HepG2 (cell line): ENCODE results near the gene TPM2. TPM values are rescaled to one million over a fixed set of nuclear protein-coding genes. Genes with fewer than 3 reads are reported as not detected.
A peak's percentile ranks its signal among the peaks of the same experiment; 100 is the strongest.

ENCODE experiments used
- CHCHD3 ChIP-seq: sonication (generic); formaldehyde crosslinking; IDR thresholded peaks from 2 replicates; pipeline ENCODE4 v1.8.0; 2022; ENCODE audit warnings: mild to moderate bottlenecking, missing genetic modification reagents, moderate library complexity
- HES4 ChIP-seq: sonication (generic); formaldehyde crosslinking; IDR thresholded peaks from 2 replicates; pipeline ENCODE4 v1.9.0; 2021; ENCODE audit warnings: mild to moderate bottlenecking, missing genetic modification reagents, borderline replicate concordance
- KLF12 ChIP-seq: sonication (generic); formaldehyde crosslinking; IDR thresholded peaks from 2 replicates; pipeline ENCODE4 v1.4.0; 2020; ENCODE audit warnings: missing genetic modification reagents, borderline replicate concordance
- NCOA2 ChIP-seq: sonication (generic); formaldehyde crosslinking; IDR thresholded peaks from 2 replicates; pipeline ENCODE4 v1.8.0; 2022; ENCODE audit warnings: inconsistent platforms
- NFE2L2 ChIP-seq: fragments of 150-350 bp; IDR thresholded peaks from 2 replicates; pipeline ENCODE4 v1.6.1; 2014; ENCODE audit warnings: low read length
- NFIB ChIP-seq: sonication (generic); formaldehyde crosslinking; IDR thresholded peaks from 2 replicates; pipeline ENCODE4 v1.9.0; 2021; ENCODE audit warnings: missing genetic modification reagents, mild to moderate bottlenecking, borderline replicate concordance
- RNF2 ChIP-seq: fragments of 450-650 bp; conservative IDR thresholded peaks from 2 replicates; pipeline ENCODE4 v1.6.1; 2016; ENCODE audit warnings: low read depth
- SMC3 ChIP-seq: IDR thresholded peaks from 2 replicates; pipeline ENCODE4 v1.6.1; 2011; ENCODE audit warnings: low read length, improper control_type of control experiment
- SOX13 ChIP-seq, 3 experiments: fragments of 450-650 bp in 1 of 3; sonication (generic) in 1 of 3; formaldehyde crosslinking in 1 of 3; IDR thresholded peaks in 2 of 3; conservative IDR thresholded peaks in 1 of 3; 2 replicates each; pipeline versions ENCODE4 v1.5.0 to v1.6.1; 2016 to 2020; ENCODE audit warnings: antibody characterized with exemption in 1 of 3, mild to moderate bottlenecking in 1 of 3, missing compliant biosample characterization in 1 of 3, missing genetic modification reagents in 1 of 3, moderate library complexity in 1 of 3
- ZNF260 ChIP-seq: sonication (generic); formaldehyde crosslinking; IDR thresholded peaks from 2 replicates; pipeline ENCODE4 v1.4.0; 2020; ENCODE audit warnings: missing genetic modification reagents, low read depth, mild to moderate bottlenecking, borderline replicate concordance
- ZNF768 ChIP-seq: sonication (generic); formaldehyde crosslinking; IDR thresholded peaks from 2 replicates; pipeline ENCODE4 v1.4.0; 2020; ENCODE audit warnings: missing genetic modification reagents
- ZNF841 ChIP-seq: sonication (generic); formaldehyde crosslinking; IDR thresholded peaks from 2 replicates; pipeline ENCODE4 v1.8.1; 2023; ENCODE audit warnings: missing genetic modification reagents, borderline replicate concordance
- polyA plus RNA-seq, 8 experiments: library from polyadenylated mRNA; depleted of rRNA in 3 of 8; stranded (reverse) in 7 of 8; unstranded in 1 of 8; fragments of >200 nt; fragmentation: Illumina TruSeq in 4 of 8; extraction: Trizol in 4 of 8; gene quantifications; 2 replicates each; pipeline versions ENCODE4 v1.2.1 to v1.2.3, GENCODE V29; 2011 to 2016; ENCODE audit warnings: low read depth in 4 of 8, missing spikeins in 1 of 8, mixed read lengths in 1 of 8; ENCODE audit not compliant: insufficient read depth in 1 of 8
- total RNA-seq, 5 experiments: library from RNA; depleted of rRNA; stranded (reverse); fragments of >200 nt; fragmentation: Illumina TruSeq; extraction: Trizol; gene quantifications; 2 replicates each; pipeline ENCODE4 v1.2.3, GENCODE V29; 2016; ENCODE audit warnings: low read depth in 1 of 5
- TF ChIP-seq, protein P1 (sequence below): sonication (generic); formaldehyde crosslinking; IDR thresholded peaks from one replicate; pipeline ENCODE4 v1.5.1; 2020; ENCODE audit warnings: mild to moderate bottlenecking, missing genetic modification reagents; ENCODE audit errors: not compliant biosample characterization
- TF ChIP-seq, protein P2 (sequence below): IDR thresholded peaks from 2 replicates; pipeline ENCODE4 v1.6.1; 2012; ENCODE audit warnings: low read length, improper control_type of control experiment
- TF ChIP-seq, protein P3 (sequence below): IDR thresholded peaks from 2 replicates; pipeline ENCODE4 v1.6.1; 2016
- TF ChIP-seq, protein P4 (sequence below): IDR thresholded peaks from 2 replicates; pipeline ENCODE4 v1.6.1; 2016; ENCODE audit warnings: low read depth, borderline replicate concordance

Gene TPM2
- total and polyA plus RNA-seq, 2 of the 13 experiments (the other 11 are each of a cell fraction or from before 2014, with no cell fraction given), result 3.1 to 10.7 TPM

DNA sequence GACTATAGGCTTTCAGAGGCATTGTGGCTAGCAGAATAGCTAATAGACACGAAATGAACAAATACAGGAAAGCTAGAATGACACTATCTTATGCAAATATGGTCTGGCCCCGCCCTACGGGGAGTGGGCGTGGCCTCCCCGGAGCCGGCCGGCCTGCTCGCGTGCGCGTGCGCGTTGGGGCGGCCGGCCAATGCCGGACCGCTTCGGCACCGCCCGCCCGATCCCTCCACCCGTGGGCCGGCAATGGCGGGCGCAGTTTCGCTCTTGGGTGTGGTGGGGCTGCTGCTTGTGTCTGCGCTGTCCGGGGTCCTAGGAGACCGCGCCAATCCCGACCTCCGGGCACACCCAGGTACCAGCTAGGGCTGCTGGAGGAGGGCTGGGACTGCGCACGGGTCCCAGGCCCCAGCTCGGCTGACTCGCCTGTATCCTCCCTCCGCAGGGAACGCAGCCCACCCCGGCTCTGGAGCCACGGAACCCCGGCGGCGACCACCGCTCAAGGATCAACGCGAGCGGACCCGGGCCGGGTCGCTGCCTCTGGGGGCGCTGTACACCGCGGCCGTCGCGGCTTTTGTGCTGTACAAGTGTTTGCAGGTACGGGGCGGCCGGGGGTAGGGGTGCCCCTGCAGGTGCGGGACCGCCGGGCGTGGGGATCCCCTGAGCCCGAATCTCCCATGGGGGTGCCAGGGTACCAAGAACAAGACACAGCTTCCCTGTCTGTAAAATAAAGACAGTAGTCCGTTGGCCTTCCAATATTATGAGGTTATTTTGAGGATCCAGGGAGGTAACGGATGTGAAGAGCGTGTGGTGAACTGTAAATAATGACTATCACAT lies 31.4 kb downstream of the TPM2 start, which contains the start of gene CCDC107 (continued):
- TF ChIP-seq, protein P1, sequence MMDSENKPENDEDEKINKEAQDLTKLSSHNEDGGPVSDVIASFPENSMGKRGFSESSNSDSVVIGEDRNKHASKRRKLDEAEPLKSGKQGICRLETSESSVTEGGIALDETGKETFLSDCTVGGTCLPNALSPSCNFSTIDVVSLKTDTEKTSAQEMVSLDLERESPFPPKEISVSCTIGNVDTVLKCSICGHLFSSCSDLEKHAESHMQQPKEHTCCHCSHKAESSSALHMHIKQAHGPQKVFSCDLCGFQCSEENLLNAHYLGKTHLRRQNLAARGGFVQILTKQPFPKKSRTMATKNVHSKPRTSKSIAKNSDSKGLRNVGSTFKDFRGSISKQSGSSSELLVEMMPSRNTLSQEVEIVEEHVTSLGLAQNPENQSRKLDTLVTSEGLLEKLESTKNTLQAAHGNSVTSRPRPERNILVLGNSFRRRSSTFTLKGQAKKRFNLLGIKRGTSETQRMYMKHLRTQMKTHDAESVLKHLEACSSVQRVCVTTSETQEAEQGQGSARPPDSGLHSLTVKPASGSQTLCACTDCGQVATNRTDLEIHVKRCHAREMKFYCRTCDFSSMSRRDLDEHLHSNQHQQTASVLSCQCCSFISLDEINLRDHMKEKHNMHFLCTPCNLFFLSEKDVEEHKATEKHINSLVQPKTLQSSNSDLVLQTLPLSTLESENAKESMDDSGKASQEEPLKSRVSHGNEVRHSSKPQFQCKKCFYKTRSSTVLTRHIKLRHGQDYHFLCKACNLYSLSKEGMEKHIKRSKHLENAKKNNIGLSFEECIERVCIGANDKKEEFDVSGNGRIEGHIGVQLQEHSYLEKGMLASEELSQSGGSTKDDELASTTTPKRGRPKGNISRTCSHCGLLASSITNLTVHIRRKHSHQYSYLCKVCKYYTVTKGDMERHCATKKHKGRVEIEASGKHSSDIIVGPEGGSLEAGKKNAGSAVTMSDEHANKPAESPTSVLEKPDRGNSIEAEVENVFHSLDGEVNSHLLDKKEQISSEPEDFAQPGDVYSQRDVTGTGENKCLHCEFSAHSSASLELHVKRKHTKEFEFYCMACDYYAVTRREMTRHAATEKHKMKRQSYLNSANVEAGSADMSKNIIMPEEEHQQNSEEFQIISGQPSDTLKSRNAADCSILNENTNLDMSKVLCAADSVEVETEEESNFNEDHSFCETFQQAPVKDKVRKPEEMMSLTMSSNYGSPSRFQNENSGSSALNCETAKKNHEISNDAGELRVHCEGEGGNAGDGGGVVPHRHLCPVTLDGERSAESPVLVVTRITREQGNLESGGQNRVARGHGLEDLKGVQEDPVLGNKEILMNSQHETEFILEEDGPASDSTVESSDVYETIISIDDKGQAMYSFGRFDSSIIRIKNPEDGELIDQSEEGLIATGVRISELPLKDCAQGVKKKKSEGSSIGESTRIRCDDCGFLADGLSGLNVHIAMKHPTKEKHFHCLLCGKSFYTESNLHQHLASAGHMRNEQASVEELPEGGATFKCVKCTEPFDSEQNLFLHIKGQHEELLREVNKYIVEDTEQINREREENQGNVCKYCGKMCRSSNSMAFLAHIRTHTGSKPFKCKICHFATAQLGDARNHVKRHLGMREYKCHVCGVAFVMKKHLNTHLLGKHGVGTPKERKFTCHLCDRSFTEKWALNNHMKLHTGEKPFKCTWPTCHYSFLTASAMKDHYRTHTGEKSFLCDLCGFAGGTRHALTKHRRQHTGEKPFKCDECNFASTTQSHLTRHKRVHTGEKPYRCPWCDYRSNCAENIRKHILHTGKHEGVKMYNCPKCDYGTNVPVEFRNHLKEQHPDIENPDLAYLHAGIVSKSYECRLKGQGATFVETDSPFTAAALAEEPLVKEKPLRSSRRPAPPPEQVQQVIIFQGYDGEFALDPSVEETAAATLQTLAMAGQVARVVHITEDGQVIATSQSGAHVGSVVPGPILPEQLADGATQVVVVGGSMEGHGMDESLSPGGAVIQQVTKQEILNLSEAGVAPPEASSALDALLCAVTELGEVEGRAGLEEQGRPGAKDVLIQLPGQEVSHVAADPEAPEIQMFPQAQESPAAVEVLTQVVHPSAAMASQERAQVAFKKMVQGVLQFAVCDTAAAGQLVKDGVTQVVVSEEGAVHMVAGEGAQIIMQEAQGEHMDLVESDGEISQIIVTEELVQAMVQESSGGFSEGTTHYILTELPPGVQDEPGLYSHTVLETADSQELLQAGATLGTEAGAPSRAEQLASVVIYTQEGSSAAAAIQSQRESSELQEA, result no peak
- TF ChIP-seq SOX13 (IDR thresholded peaks at IDR 0.05) (no peak), SOX13 (CRISPR knock-in tag; conservative IDR thresholded peaks at IDR 0.05 in 1 of 2, IDR thresholded peaks at IDR 0.05 in 1 of 2) (no peak), CHCHD3 (CRISPR knock-in tag) (no peak), NFE2L2 (no peak), KLF12 (CRISPR knock-in tag) (peak; percentile 34; the same call in 1 of the 2 replicates), NFIB (no peak), NCOA2 (CRISPR knock-in tag) (peak; percentile 15; the same call in 1 of the 2 replicates), RNF2 (no peak), ZNF260 (CRISPR knock-in tag) (no peak), ZNF768 (CRISPR knock-in tag) (peak; percentile 73), SMC3 (no peak; the same call in none of the 2 replicates), HES4 (CRISPR knock-in tag) (peak; percentile 90), ZNF841 (CRISPR knock-in tag) (no peak)
- TF ChIP-seq, protein P2, sequence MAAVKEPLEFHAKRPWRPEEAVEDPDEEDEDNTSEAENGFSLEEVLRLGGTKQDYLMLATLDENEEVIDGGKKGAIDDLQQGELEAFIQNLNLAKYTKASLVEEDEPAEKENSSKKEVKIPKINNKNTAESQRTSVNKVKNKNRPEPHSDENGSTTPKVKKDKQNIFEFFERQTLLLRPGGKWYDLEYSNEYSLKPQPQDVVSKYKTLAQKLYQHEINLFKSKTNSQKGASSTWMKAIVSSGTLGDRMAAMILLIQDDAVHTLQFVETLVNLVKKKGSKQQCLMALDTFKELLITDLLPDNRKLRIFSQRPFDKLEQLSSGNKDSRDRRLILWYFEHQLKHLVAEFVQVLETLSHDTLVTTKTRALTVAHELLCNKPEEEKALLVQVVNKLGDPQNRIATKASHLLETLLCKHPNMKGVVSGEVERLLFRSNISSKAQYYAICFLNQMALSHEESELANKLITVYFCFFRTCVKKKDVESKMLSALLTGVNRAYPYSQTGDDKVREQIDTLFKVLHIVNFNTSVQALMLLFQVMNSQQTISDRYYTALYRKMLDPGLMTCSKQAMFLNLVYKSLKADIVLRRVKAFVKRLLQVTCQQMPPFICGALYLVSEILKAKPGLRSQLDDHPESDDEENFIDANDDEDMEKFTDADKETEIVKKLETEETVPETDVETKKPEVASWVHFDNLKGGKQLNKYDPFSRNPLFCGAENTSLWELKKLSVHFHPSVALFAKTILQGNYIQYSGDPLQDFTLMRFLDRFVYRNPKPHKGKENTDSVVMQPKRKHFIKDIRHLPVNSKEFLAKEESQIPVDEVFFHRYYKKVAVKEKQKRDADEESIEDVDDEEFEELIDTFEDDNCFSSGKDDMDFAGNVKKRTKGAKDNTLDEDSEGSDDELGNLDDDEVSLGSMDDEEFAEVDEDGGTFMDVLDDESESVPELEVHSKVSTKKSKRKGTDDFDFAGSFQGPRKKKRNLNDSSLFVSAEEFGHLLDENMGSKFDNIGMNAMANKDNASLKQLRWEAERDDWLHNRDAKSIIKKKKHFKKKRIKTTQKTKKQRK, result no peak
- TF ChIP-seq, protein P3, sequence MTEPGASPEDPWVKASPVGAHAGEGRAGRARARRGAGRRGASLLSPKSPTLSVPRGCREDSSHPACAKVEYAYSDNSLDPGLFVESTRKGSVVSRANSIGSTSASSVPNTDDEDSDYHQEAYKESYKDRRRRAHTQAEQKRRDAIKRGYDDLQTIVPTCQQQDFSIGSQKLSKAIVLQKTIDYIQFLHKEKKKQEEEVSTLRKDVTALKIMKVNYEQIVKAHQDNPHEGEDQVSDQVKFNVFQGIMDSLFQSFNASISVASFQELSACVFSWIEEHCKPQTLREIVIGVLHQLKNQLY (CRISPR knock-in tag), result no peak; the same call in 1 of the 2 replicates
- TF ChIP-seq, protein P4, sequence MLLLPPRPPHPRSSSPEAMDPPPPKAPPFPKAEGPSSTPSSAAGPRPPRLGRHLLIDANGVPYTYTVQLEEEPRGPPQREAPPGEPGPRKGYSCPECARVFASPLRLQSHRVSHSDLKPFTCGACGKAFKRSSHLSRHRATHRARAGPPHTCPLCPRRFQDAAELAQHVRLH (CRISPR knock-in tag), result no peak
